ENCODE measurements around the gene TDO2.
"Not testable (repeated sequence)": the region's sequence is repeated elsewhere in the genome, so short reads cannot be mapped to it uniquely, and the experiment has no call there.

TDO2 gene

DNA sequence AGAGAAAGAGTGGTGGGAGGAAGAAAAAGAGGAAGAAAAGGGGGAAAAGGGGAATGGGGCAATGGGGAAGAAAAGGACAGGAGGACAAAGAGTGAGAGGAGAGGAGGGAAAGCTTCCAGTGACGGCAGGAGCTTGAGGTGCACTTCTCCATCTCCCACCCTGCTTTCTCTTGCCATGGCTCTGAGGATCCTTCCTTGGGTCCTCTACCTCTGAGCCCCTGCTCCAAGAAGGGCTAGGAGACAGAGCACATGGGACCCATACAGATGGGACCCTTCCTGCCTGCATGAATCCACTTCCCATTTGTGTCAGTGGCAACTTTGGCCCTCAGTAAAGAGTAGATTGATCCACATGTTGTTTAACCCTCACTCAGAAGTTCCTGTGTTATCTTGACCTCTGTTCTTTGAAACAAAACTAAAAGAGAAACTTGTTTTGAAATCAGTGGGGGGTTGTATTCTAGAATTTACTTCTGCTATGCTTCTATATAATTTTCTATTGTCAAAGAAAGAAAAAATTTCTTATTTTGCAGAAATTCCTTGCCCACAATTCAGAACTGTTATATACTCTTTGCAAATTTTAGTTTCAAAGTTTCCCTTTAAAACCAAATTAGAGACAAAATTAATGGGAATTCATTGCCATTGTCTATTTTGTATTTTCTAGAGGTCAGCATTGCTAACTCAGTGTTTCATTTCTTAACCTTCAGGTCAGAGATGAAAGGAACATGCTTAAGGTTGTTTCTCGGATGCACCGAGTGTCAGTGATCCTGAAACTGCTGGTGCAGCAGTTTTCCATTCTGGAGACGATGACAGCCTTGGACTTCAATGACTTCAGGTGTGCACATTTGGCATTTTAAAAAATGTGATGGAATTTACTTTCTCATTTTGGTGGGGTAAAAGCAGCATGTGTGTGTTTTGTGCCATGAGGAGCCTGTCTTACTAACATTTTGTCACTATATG is 5.0 kb downstream of the TDO2 start:
- DNase-seq: no peak

DNA sequence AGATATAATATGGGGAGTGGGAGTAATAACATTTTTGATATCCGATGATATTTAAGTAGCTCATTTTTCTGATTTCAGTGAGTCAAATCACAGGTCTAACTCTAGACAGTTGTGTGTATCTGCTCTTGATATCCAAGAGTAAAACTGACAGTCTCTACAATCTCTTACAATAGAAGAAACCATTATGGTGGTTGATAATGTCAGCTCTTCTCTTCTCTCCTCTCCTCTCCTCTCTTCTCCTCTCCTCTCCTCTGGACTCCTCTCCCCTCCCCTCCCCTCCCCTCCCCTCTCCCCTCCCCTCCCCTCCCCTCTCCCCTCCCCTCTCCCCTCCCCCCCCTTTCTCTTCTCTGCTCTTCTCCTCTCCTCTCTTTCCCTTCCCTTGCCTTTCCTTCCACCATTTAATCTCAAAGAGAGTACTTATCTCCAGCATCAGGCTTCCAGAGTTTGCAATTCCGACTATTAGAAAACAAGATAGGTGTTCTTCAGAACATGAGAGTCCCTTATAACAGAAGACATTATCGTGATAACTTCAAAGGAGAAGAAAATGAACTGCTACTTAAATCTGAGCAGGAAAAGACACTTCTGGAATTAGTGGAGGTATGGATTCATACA is 6.2 kb downstream of the TDO2 start:
- DNase-seq: no peak

DNA sequence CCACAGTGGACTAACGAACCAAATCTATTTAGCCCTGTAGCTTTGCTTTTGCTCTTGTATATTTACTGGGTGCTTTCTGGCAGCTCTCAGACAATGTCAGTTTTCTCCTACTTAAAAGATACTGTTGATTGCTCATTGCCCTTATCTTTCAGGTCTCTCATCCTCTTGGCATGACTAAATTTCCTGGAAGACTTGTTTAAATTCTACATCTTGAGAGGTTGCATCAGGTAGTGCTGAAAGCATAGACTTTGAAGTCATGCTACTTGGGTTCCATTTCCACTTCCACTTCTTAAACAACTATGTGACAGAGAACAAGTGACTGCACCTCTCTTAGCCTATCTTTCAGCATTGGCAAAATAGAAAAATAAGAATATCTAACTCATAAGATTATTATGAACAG is 8.4 kb downstream of the TDO2 start:
- DNase-seq: no peak

DNA sequence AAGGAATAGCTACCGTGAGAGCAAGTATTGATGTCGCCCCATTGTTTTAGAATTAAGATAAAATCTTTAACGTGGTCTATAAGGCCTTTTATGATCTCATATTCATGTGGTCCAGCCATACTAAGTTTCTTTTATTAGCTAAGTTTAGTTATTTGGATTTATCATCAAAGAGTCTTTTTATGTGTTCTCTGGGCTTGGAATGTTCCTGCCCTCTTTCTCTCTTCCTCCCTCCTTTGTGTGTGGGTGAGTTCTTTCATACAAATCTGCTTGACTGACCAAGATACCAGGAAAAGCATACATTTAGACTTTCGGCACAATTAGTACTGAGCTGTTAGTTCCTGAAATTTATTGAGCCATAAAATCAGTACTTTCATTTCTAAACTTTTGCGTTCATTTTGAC is 11.3 kb downstream of the TDO2 start:
- DNase-seq: no peak

DNA sequence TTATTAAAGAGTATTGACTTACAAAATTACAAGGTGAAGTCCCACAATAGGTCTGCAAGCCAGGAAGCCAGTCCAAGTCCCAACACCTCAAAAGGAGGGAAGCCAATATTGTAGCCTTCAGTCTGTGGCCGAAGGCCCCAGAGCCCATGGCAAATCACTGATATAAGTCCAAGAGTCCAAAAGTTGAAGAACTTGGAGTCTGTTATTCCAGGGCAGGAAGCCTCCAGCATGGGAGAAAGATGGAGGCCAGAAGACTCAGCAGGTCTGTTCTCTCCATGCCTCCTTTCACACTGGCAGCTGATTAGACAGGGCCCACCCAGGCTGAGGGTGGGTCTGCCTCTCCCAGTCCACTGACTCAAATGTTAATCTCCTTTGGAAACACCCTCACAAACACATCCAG is 18.1 kb downstream of the TDO2 start:
- DNase-seq: no peak

DNA sequence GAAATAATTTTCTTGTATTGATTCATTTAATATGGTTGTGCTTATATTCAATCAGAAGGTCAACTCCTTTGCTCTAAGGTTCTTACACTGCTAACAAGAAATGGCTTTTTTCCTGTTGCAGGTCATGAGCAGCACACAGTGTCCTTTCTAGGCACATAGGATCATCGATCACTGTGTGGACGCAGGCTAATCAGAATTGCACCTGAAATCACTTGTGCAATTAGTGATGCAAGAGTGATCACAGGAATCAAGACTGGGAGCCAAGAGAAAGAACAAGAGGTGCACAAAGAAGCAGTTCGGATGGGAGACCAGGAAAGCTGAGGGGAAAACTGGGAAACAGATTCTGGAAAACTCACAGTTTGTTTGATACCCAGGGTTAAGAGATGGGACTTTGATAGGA is 21.1 kb downstream of the TDO2 start:
- no peak for DNase-seq

DNA sequence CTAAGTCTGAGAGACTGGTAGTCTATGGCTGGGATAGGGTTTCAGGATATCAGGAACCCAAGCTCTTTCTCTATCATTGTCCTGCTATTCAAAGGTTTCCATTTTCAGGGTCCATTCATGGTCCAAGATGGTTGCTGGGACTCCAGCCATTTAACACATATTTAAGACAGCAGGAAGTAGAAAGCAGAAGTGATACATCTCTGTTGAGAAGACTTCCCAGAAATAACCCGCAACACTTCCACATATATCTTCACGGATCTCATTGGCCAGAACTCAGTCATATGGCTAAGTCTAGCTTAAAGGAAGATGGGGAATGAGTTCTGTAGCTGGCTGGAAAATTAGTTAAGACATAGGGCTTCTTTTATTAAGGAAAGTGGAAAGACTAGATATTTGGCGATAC is 26.3 kb downstream of the TDO2 start:
- DNase-seq: no peak

DNA sequence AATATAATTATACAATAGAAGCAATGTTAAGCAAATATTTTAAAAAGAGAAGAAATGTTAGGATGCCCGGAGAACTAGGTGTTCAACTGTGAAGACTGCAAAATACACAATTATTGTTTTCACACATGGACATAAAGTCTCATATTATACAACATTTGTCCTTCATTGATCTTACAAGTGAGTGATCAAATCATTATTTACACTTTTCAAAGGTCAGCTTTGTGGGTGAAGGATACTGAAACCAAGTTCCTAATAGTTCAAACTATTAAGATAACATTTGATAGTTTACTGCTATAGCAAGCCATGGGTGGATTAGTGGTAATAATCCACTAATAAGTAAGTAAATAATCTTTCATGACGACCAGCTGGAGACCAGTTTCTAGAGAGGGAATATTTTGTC is 26.8 kb downstream of the TDO2 start:
- DNase-seq: no peak

DNA sequence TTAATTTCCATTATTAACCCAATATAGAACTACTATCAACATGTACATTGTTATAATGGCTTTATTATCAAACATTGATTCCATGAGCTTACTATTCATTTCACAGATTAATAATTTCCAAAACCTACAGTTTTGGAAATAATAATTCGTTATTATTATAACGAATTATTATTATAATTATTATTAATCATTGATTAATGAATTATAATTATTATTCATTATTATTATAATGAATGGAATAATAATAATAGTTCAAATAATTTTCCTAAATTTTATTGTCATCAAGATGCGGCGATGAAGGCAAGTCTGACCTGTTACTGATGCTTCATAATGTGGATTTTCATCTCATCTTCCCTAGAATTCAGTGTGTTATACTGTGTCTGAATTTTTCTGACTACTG is 28.1 kb downstream of the TDO2 start:
- no peak for DNase-seq

DNA sequence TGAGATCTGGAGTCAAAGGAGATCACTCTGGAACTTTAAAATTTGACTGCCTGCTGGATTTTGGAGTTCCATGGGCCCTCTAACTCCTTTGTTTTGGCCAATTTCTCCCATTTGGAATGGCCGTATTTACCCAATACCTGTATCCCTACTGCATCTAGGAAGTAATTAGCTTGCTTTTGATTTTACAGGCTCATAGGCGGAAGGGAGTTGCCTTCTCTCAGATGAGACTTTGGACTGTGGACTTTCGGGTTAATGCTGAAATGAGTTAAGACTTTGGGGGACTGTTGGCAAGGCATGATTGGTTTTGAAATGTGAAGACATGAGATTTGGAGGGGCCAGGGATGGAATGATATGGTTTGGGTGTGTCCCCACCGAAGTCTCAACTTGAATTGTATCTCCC is 31.1 kb downstream of the TDO2 start:
- not testable (repeated sequence) for DNase-seq

DNA sequence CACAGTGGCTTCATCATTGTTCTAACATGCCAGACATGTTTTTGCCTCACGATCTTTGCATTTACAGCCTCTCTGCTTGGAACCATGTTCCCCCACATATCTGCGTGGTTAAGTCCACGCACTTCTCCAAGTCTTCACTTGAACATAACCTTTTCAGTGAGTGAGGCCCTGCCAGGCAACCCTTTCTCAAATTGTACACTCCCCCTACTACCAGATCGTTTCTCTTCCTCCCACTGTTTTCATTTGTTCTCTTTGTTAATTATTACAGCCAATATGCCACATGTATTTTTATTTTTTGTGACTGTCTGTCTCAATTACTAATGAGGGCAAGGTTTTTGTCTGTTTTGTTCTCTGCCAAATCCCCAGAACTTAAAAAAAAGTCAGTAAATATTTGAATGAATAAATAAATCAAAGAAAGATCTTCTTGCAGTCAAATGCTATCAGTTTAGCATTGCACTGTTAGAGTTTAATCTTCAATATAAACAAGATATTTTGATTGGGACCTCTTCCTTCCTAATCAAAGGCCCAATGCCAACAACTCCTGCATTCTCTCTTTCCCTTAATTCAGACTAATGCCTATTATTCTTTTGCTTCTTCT is 32.0 kb downstream of the TDO2 start:
- DNase-seq: no peak

DNA sequence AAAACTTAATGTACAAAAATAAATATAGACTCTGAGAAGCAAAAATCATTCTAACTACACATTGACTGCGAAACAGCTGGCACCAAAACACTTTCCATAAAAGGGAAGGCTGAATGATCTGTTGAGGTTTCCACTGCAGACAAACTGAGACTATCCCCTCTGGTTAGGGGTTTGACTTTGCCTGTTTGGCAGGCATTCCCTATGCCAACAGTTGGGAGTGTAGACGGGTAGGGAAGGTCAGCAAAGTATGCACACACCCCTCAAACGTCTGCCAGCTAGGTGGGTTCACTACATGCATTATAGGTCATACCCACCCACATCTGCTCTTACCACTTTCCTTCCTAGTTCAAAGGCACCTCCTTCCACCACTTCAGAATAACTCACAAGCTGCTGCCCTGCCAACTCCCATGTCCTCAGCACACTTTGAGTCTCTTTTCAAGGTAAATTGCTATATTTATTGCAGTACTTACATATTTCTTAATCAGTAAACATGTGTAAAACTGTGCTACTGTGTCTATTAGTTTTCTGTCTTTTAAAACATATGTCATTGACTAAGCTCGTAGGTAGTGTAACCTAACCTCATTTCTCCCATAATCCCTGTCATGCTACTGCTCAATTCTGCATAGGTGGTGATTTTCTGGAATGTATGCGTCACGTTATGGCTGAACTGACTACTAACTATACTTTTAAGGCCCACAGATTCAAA is 37.7 kb downstream of the TDO2 start:
- DNase-seq: no peak

DNA sequence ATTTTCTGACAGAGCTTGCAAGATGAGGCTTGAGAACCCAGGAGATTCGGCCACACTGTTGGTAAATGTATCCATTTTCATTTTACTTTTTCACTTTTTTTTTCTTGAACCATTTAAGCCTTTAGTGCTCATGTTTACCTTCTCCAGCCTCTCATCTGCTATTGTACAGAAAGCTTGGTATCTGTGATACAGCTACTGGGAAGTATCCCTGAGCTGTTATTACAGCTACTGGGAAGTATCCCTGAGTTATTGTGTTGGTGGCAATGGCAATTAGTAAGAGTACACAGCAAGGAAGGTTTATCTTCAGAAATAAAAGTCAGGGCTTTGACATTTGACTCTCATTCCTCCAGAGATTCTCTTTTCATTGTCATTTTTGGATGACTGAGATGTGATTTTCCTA is 38.3 kb downstream of the TDO2 start:
- no peak for DNase-seq

DNA sequence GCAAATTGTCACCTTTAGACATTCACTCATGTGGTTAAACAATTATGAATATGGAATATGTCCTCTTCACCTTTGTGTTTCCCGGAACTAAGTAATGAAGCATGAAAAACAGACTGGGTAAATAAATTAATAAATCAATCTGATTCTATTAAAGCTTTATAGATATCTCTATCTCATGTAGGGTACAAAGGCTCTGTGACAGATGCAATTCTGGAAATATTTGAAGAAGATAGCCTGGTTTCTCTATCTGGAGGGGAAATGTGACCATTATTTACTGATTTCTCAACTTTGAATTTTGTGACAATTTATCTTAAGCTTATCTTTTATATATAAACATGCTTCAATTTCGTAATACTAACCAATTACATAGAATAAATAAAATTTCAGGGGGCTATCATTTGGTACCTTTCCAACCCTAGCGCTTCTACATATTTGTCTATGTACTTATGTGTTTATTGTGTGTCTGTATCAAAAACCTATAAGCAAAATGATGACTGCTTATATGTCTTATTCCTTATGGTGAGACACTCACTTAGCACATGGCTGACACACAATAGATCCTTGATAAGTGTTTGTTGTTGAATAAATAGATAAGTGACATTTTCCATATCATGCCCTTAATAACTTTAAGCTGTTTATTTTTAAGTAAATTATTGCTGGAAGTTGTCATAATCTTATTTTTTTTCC is 40.3 kb downstream of the TDO2 start:
- no peak for DNase-seq

DNA sequence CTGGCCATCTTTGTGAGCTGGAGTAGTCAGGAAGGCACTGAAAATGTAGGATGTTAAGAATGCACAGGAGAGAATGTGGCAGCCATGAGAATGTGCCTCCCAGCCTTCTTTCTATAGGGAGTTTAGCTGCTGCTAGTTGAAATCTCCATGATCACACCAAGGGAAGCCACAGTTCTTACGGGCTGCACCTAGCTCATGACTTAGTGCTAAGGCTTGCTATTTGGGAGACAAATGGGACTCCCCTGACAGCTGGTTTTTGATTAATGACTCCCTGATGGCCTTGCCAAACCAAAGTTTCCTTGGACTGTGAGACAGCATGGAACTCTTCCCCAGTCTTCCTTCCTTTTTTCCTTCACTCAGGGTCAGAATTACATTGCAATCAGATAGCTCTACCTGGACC is 41.0 kb downstream of the TDO2 start:
- peak; percentile 41 for DNase-seq

DNA sequence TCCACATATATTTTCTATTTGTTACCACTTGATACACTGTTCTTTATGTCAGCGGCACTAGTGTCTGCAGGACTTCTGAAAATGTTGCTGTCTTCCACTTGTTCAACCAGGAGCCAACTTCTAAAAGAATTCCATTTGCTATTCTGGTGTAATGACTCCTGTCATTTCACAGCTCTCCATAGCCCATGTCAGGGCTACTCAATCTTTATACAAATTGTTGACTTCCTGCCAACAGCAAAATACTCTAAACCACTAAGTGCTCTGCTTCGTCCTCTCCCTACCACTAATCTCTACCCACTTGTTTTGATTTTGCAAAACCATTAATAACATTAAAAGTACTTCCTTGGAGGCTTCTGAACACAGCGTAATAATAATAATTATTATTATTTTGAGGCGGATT is 43.0 kb downstream of the TDO2 start:
- DNase-seq: peak; percentile 62

DNA sequence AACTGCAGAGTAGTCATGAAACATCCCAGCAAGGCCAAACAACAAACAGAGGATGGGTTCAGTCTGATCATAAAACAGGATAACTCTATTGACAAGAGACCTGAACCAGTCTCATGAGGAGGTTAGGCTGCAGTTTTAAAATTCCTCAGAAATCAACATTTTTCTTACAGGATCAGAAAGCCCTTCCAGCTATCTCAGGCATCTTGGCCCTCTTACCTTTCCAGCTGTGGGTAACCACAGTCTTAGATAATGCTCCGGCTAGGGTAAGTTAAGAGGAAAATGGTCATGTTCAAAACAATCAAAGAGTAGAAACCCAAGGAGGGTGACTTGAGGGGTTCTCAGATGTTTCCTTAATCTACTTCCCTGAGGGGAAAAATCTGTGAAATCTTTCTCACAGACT is 45.0 kb downstream of the TDO2 start:
- peak; percentile 13 for DNase-seq

DNA sequence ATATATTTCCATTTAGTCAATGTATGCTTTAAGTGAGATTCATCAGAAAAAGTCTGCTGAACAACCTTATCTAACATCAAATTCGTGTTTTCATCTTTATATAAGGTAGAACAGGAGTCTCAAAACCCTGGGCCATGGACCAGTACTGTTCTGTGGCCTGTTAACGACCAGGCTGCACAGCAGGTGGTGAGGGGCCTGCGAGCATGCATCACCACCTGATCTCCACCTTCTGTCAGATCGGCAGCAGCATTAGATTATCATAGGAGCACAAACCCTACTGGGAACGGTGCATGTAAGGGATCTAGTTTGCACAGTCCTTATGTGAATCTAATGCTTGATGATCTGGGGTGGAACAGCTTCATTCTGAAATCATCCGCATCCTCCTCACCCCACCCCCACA is 47.0 kb downstream of the TDO2 start:
- DNase-seq: no peak

DNA sequence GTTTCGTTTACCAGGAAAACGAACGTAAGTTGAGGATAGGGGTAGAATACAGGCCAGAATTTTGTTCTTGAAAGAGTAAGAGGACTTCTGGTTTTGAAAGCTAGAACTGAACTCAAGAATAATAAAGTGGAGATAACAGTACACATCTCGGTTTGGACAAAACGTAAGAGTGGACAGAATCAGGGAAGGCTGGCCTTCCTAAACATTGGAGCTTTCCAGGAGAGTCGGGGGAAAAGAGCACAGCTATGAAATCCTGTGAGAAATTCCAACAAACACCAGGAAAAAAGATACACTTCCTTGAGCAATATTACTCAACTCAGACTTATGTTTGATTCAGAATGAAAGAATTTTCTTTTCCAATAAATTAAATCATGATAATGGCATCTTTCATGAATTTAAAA is 49.0 kb downstream of the TDO2 start:
- DNase-seq: peak; percentile 49

DNA sequence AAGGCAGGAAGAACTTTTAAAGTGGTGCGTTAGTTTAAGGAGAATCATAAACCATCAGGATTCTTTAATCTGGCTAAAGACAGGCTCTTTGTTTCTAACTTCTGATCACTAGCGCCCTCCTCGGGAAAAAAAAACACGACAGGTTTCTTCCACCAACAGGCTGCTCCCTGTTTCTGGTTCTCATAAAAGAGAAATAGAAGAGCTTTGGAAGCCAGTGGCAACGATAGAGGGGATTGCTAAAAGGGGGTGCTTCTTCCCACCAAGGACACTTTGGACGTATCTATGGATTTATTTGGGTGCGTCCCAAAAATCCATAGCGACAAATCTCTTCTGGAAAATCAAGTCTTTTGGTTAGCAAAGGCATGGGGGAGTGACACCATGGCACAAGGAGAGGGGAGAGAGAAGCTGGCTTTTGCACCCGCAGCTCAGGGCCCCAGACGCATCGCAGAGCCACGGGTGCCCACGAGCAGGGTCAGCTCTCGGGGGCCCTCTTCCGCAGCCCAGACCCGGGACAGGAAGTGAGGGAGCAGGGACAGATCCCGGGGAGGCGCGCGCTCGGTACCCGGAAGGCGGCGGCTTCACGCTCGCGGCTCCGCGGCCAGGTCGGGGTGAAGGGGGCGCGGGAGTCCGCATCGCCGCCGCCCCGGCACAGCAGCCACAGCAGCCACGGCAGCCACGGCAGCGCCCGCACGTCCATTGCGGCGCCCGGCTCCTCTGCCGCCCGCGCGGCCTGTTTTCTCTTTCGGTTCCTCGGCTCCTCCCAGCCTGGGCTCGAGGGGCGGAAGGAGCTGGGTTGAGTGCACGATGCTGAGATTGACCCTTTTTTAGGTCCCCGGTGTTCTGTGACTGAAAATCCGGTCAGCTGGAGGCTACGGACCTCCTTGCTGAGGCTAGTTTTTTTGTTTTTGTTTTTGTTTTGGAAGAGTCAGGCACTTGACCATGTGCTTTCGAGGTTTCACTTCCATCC is 49.9 kb downstream of the TDO2 start, which contains the start of gene CTSO:
Gene CTSO (minus strand): TSS at position 716 of the 967 bp plus-strand sequence. CDS start 19 bp downstream, at position 697.
- DNase-seq: peak; percentile 84

DNA sequence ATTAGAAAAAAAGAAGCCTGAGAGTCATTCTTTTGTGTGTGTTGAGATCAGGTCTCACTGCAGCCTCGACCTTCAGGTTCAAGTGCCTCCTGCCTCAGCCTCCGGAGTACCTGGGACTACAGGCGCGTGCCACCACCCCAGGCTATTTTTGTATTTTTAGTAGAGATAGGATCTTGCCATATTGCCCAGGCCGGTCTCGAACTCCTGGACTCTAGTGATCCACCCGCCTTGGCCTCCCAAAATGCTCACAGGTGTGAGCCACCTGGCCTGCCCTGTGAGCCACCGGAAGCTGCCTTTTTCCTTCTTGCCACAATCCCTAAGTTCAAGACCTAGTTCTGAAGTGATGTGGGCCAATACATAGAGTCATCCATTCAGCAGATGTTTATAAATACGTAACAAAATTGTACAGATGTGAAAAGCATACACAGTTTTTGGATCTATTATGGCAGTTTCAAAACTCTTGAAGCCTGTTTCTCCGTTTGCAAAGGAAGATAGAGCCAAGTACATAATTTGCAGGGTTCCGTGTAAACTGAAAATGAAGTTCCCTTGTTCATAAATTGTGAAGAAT is 50.7 kb downstream of the TDO2 start:
- DNase-seq: no peak

Data from fibroblast of skin of scalp (primary cell).